Panc1 (cell line): Measurements from ENCODE around the gene FFAR3. TPM values are rescaled to one million over a fixed set of nuclear protein-coding genes. Genes with fewer than 3 reads are reported as not detected.

Experiments
- ATAC-seq: fragments of 200-7000 bp; cut with Tn5 transposase; 2 replicates; pipeline ENCODE4 v1.9.1; 2020; ENCODE audit warnings: mild to moderate bottlenecking, moderate library complexity
- BruUV-seq: library from RNA; stranded (reverse); fragments of 400-500 nt; replicated peaks from 2 replicates; lab custom pipeline; 2021; lab: Mats Ljungman, UMichigan
- CTCF ChIA-PET: fragments of 300-600 bp; sonication (Branson Sonifier 250); formaldehyde crosslinking; loops from one replicate; lab custom pipeline; 2022; ENCODE audit warnings: antibody characterized with exemption; lab: Charles Lee
- POLR2A ChIA-PET: fragments of 300-600 bp; sonication (Branson Sonifier 250); formaldehyde crosslinking; loops from one replicate; lab custom pipeline; 2022; ENCODE audit warnings: antibody characterized with exemption; lab: Charles Lee
- DNase-seq: peaks from one replicate; pipeline ENCODE4 v3.0.0-alpha.2; 2010; ENCODE audit warnings: low read depth, low spot score
- H3K27ac ChIP-seq: 2 replicates; pipeline ENCODE4 v1.5.1; 2011; ENCODE audit warnings: mild to moderate bottlenecking, low read length, inconsistent platforms
- H3K27me3 ChIP-seq: fragments of 200-500 bp; sonication (Bioruptor generic); 2 replicates; pipeline ENCODE4 v1.6.0; 2014; ENCODE audit warnings: low read length, inconsistent platforms; ENCODE audit not compliant: control insufficient read depth, insufficient read depth
- H3K36me3 ChIP-seq: fragments of 200-500 bp; sonication (Bioruptor generic); 2 replicates; pipeline ENCODE4 v1.5.1; 2014; ENCODE audit warnings: inconsistent platforms, mild to moderate bottlenecking, low read length, moderate library complexity; ENCODE audit not compliant: control insufficient read depth, insufficient read depth
- H3K4me1 ChIP-seq: 2 replicates; pipeline ENCODE4 v1.5.1; 2011; ENCODE audit warnings: inconsistent platforms, mild to moderate bottlenecking, low read length, moderate library complexity; ENCODE audit not compliant: control insufficient read depth, insufficient read depth
- H3K4me3 ChIP-seq, 2 experiments: 2 replicates each; pipeline ENCODE4 v1.5.1; 2011 to 2012; ENCODE audit warnings: low read depth in 2 of 2, low read length in 2 of 2, mild to moderate bottlenecking in 2 of 2, inconsistent platforms in 1 of 2, moderate library complexity in 1 of 2
- H3K9me3 ChIP-seq: fragments of 200-500 bp; sonication (Bioruptor generic); 2 replicates; pipeline ENCODE4 v1.5.1; 2014; ENCODE audit warnings: low read depth, mild to moderate bottlenecking, inconsistent platforms, low read length, moderate library complexity; ENCODE audit not compliant: control insufficient read depth, insufficient read depth
- POLR2AphosphoS5 ChIP-seq: IDR thresholded peaks from 2 replicates; pipeline ENCODE4 v1.6.1; 2012; ENCODE audit warnings: mild to moderate bottlenecking, low read depth, low read length, moderate library complexity
- SIN3A ChIP-seq: IDR thresholded peaks from 2 replicates; pipeline ENCODE4 v1.6.1; 2012; ENCODE audit warnings: low read depth, mild to moderate bottlenecking, low read length, moderate library complexity, borderline replicate concordance; ENCODE audit not compliant: insufficient read depth
- TCF7L2 ChIP-seq: IDR thresholded peaks from 2 replicates; pipeline ENCODE4 v1.6.1; 2011; ENCODE audit warnings: mild to moderate bottlenecking, low read depth, low read length, inconsistent platforms
- in situ Hi-C: cut with HindIII; loops from 2 replicates; pipeline ENCODE4 v1.10.0; 2016; ENCODE audit warnings: low sequenced_read_pairs, low pct_unique_long_range_greater_than_20kb
- intact Hi-C: fragments of 100-400 bp; cut with micrococcal nuclease; formaldehyde crosslinking; loops from one replicate; pipeline ENCODE4 v1.10.0; 2022; ENCODE audit not compliant: unreplicated experiment
- total RNA-seq: library from RNA; stranded (reverse); gene quantifications from one replicate; pipeline ENCODE4 v1.2.1, GENCODE V29; 2021; ENCODE audit not compliant: unreplicated experiment
- TF ChIP-seq, protein P1 (sequence below), 2 experiments: IDR thresholded peaks; 2 replicates each; pipeline ENCODE4 v1.6.1; 2011 to 2012; ENCODE audit warnings: low read depth in 2 of 2, control low read depth in 1 of 2, low read length in 1 of 2, mild to moderate bottlenecking in 1 of 2, moderate library complexity in 1 of 2; ENCODE audit not compliant: insufficient read depth in 1 of 2
- TF ChIP-seq, protein P2 (sequence below): fragments of 450-650 bp; IDR thresholded peaks from 2 replicates; pipeline ENCODE4 v1.5.1; 2017; ENCODE audit warnings: mild to moderate bottlenecking

FFAR3 gene
- total RNA-seq, 1 experiment from 2014 or later = not detected

DNA sequence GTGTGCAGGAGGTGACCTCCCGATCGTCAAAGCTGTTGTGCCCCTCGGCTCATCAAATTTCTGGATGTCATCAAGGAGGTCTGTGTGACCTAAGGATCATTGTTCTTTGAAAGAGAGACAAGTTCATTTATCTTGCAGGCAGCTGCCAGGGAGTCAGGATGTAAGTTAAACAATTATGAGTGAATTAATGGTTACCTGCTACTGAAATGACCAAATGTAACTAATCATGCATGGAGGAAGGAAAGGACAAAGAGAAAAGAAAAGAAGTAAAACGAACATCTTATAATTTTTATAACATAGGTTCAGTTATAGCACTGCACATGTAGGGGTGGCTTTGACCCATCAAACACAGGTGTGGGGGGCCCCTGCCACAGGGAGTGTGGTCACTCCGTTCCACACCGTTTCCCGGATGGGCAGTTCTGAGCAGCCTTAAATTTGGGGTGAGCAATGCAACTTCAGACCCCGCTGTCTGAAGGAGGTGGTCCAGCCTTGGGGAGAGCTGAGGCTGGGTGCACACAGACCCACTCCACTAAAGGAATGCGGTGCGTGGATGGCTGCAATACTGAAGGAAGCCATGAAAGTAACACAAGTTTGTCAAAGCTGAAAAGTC, 24.0 kb upstream of the FFAR3 start:
- no peak for ATAC-seq
- ChIA-PET CTCF (no interaction called here), POLR2A (no interaction called here)
- Histone ChIP-seq H3K36me3 (no peaks in the 10 kb centered on the region), H3K9me3 (no peaks in the 10 kb centered on the region), H3K4me1 (no peaks in the 10 kb centered on the region), H3K4me3 (no peak overlapping the region), H3K27me3 (no peaks in the 10 kb centered on the region), H3K27ac (no peak overlapping the region)
- BruUV-seq = no TSS peak
- DNase-seq = no peak
- in situ Hi-C loops = no loop called here
- intact Hi-C loops = no loop called here
- TF ChIP-seq, protein P1, sequence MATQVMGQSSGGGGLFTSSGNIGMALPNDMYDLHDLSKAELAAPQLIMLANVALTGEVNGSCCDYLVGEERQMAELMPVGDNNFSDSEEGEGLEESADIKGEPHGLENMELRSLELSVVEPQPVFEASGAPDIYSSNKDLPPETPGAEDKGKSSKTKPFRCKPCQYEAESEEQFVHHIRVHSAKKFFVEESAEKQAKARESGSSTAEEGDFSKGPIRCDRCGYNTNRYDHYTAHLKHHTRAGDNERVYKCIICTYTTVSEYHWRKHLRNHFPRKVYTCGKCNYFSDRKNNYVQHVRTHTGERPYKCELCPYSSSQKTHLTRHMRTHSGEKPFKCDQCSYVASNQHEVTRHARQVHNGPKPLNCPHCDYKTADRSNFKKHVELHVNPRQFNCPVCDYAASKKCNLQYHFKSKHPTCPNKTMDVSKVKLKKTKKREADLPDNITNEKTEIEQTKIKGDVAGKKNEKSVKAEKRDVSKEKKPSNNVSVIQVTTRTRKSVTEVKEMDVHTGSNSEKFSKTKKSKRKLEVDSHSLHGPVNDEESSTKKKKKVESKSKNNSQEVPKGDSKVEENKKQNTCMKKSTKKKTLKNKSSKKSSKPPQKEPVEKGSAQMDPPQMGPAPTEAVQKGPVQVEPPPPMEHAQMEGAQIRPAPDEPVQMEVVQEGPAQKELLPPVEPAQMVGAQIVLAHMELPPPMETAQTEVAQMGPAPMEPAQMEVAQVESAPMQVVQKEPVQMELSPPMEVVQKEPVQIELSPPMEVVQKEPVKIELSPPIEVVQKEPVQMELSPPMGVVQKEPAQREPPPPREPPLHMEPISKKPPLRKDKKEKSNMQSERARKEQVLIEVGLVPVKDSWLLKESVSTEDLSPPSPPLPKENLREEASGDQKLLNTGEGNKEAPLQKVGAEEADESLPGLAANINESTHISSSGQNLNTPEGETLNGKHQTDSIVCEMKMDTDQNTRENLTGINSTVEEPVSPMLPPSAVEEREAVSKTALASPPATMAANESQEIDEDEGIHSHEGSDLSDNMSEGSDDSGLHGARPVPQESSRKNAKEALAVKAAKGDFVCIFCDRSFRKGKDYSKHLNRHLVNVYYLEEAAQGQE (IDR thresholded peaks at IDR 0.05; ENCODE audit: insufficient read depth in 1 of 2, low read depth in 2 of 2, low read length in 1 of 2) = no peak
- TF ChIP-seq POLR2AphosphoS5 (no peak), SIN3A (no peak), TCF7L2 (no peak)
- TF ChIP-seq, protein P2, sequence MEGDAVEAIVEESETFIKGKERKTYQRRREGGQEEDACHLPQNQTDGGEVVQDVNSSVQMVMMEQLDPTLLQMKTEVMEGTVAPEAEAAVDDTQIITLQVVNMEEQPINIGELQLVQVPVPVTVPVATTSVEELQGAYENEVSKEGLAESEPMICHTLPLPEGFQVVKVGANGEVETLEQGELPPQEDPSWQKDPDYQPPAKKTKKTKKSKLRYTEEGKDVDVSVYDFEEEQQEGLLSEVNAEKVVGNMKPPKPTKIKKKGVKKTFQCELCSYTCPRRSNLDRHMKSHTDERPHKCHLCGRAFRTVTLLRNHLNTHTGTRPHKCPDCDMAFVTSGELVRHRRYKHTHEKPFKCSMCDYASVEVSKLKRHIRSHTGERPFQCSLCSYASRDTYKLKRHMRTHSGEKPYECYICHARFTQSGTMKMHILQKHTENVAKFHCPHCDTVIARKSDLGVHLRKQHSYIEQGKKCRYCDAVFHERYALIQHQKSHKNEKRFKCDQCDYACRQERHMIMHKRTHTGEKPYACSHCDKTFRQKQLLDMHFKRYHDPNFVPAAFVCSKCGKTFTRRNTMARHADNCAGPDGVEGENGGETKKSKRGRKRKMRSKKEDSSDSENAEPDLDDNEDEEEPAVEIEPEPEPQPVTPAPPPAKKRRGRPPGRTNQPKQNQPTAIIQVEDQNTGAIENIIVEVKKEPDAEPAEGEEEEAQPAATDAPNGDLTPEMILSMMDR = no peak

- TF ChIP-seq TCF7L2 = no peak
- no peak for TF ChIP-seq POLR2AphosphoS5
- TF ChIP-seq, protein P1 (IDR thresholded peaks at IDR 0.05; ENCODE audit: insufficient read depth in 1 of 2, low read depth in 2 of 2, low read length in 1 of 2) = no peak
- TF ChIP-seq SIN3A = no peak
- TF ChIP-seq, protein P2 = no peak
- DNase-seq (no peak), ATAC-seq (no peak)
- no peak overlapping the region for H3K4me3 ChIP-seq
- in situ Hi-C loops (no loop called here), intact Hi-C loops (no loop called here)
- no peak overlapping the region for H3K27ac ChIP-seq
- no peaks in the 10 kb centered on the region for H3K4me1 ChIP-seq
- no TSS peak for BruUV-seq
- H3K9me3 ChIP-seq = no peaks in the 10 kb centered on the region
- H3K27me3 ChIP-seq = no peaks in the 10 kb centered on the region
- ChIA-PET CTCF (no interaction called here), POLR2A (no interaction called here)
- H3K36me3 ChIP-seq = no peaks in the 10 kb centered on the region
Observed at GRCh38 chr19:35336166-35336955, 21.9 kb upstream of the FFAR3 start.
